GM18861 (cell line): ENCODE measurements around the gene RGS10.

ENCODE experiments used
- ATAC-seq: cut with Tn5 transposase; IDR thresholded peaks from one replicate; pipeline ENCODE4 v1.9.1; 2021; ENCODE audit not compliant: unreplicated experiment

Gene RGS10

DNA sequence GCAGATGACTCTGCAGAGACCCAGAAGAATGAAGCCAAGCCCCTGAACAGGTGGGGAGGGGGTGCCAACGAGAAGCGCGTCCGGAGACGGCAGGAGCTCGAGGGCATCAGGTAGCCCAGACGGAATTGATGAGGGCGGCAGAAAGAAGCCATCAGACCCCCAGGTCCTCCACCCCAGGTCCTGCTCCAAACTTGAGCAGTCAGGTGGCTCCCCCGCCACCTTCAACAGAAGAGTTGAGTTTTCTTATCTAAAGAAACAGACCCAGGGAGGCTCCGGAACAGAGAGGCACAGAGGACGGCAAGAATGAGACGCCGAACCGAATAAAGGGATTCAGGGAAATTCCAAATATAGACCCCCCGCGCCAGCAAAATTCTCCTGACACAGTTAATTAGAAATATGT, 22.2 kb downstream of the RGS10 start:
- ATAC-seq: no peak

DNA sequence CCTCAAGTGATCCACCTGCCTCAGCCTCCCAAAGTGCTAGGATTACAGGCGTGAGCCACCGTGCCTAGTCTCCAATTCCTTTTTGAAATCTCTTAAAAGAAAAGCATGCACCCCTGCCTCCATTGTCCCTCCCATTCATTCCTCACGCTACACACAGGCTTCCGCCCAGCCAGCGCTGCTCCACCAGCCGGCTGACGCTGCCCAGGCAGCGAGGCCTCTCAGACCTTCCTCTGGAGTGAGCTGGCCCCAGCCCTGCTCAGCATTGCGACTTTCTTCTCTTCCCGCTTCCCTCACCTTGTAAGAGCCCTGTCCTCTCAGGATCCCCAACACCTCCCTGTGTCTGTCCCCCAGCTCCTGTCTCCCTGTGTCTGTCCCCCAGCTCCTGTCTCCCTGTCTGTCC, 23.6 kb downstream of the RGS10 start:
- ATAC-seq: no peak

DNA sequence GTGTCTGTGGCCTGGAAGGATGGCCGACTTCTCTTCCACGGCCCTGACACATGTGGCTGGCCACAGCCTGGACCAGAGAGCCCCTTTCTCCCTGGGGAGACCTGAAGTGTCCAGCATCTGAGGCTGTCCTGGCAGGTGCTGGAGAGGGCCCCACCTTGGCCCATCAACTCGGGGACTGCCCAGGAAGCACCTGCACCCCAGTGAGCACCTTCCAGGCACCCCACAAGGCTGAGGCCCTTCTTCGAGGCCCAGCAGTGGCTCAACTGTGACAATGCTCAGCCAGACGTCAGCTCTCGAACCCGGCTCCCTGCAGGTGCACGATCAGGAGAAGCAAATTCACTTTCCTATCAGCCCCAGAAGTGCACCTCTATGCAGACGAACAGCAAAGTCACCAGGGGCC, 24.3 kb downstream of the RGS10 start:
- no peak for ATAC-seq

DNA sequence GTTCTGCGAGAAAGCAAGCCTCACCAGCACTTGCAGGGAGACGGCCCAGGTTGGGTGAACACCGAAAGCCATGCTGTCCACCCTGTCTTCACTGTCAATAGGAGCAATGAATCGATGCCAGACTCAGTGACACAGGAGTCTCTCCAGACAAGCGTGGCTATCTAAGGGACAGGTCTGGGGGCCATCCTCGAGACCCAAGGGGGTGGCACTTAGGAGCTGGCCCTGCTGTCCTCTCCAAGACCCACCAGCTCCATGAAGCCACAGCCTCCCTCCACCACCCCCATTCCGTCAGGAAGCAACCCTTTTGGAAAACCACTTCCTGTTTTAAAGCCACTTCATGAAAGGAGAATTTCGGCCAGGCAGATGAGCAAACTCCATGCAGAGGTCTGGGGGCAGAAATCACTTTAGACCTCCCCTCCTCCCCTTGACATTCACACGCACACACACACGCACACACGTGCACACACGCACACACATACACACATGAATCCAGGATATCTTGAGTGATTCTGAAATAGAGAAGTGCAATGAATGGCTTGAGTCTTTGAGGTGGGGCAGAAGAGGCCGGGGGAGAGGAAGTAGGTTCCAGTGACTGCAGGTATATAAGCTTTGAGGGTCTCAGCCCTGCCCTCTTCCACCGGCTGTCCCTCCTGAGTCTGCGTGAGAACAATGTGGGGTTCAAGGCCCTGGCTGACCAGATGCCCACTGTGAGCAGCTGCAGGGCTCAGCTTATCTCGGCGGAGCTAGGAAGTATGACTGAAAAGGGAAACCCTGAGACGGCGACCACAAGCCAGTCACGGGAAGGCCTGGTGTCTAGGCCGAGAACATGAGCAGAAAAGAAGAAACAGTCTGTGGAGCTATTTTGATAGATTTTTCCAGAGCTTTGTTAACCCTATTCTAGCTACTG, 25.0 kb downstream of the RGS10 start:
- peak; percentile 60 for ATAC-seq

DNA sequence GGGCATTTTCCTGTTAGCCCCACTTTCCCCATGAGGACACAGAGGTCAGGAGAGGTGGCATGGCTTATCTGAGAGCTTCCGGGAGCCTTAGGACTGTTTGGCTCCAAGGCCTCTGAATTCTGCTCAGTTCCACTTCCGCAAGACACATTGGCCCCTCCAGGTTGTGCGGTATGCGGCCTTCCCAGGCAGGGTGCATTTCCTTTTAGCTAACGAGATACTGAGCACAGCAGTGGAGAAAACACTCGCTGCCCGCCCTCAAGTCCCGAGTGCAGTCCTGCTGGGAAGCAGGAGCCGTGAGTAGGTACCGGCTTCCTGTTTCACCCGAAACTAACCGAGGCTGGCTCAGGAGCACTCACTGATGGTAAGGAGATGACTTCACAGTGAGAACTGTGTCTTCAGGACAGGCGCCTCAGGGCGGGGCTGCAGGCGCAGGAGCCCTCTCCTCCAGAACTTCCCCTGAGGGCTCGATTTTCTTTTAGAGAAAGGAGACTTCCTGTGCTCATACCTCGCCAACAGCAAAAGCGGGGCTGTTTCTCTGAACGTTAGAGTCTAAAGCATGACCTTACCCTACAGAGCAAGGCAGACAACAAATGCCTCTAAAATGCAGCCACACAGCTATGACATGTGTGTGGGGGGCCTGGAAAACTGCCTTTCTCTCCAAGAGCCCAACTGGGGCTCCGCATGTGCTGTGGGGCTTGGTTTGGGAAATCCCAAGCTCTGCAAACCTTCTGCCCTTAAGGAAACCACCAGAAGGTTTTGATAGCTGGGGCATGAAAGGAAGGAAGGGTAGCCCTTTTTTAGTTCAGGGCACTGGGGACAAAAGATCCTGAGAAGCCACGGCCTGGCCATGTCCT, 25.9 kb downstream of the RGS10 start:
- peak; percentile 77 for ATAC-seq

DNA sequence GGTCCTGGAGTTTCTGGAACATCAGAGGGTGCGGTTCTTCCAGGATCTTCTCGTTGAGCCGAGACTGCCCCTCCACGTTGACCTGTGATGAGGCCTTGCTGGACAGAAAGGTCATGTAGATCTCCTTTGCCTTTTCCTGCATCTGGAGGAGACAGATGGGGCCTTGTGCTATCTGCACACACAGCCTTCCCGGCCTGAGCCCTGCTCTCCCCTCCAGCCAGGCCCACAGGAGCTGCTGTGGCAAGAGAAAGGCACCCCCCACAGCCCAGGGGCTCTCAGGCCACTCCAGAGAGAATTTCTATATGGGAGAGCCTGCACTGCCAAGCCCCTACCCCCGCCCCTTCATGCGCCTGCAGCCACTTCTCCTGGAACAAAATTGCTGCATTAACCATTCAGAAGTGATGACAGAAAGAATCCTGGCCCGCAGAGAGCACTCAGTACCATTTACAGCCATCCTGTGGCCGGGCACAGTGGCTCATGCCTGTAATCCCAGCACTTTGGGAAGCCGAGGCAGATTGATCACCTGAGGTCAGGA, 26.9 kb downstream of the RGS10 start:
- no peak for ATAC-seq

DNA sequence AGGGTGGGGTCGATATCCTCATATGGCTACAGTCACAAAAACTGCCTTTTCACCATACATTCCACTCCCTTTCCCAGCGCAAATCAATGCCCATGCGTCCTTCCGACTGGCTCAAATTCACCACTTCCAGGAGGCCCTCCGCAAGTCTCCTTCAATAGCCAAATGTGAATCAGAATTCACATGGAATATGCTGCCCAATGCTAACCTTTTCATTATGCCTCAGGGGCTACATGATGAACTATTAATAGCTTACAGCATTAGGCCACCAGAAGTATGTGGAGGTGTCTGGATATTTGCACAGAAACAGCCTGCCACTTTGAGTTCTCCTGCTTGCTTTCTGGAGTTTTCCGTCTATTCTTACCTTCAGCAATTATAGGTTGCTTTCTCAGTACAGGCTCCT, 27.7 kb downstream of the RGS10 start:
- no peak for ATAC-seq

DNA sequence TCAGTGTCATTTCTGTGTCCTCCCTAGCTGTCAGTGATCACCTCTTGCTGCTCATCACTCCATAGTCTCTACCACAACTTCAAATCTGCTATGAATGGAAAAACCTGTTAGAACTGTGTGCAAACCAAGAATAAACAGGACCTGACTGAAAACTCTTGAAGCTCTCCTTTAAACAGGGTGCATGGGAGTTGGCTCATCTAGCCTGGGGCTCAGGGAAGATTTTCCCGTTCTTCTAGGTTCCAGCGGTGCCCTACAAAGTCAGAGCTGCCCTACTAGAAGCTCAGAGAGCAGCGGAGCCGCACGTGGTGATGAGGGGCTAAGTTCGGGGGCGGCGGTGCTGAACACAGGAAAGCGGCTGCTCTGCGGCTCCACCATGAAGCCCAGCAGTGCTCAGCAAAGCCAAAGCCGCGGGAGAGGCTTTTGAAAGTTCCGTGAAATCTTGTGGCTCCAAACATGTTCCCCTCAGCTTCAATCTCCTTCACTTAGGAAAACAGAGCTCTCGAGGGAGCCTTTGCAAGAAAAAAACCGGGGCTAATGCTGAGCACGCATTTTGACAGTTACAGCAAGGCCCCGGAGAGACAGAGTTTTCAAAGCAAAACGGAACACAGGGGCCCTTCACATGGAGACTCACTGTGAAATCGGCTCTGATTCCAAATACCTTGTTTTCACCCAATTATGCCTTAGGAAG, 30.5 kb downstream of the RGS10 start:
- no peak for ATAC-seq

DNA sequence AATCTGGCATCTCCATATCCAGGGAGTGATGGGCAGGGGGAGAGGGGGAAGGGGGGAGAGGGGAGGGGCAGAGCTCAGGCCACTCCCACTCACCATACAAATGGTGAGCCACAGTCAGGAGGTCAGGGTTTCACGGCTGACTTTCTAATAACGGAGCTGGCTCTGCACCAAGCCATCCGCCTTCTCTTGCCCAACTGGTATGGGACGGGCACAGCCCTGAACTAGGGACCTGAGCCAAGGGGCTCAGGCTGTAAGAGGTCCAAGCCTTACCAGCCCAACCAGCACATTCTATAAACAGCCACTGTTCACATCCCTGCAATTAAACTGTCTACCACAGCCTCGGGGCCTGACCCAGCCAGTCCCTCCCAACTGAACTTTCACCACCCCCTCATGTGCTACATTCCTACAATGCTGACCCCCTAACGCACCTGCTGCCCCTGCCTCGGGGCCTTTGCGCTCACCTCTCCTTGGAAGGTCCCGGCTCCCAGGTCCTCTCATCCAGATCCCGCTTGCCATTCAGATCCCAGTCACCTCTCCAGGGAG, 32.5 kb downstream of the RGS10 start:
- ATAC-seq: no peak

DNA sequence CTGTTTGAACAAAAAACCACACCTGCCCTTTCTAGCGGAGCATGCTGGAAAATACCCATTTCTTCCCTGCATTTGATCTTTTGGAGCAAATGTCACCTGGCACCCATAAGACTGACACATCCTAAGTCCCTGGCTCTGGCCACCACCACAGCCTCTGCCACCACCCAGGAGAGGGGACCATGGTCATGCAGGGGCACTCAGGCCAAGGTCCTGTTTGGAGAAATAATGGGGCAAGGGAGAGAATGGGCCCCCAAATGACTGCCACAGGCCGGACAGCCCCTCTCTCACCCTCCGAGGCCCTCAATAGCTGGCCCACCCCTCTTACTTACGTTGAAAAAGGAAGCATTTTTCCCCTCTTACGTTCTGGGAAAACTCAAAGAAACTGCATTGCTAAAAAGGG, 35.4 kb downstream of the RGS10 start:
- ATAC-seq: no peak

DNA sequence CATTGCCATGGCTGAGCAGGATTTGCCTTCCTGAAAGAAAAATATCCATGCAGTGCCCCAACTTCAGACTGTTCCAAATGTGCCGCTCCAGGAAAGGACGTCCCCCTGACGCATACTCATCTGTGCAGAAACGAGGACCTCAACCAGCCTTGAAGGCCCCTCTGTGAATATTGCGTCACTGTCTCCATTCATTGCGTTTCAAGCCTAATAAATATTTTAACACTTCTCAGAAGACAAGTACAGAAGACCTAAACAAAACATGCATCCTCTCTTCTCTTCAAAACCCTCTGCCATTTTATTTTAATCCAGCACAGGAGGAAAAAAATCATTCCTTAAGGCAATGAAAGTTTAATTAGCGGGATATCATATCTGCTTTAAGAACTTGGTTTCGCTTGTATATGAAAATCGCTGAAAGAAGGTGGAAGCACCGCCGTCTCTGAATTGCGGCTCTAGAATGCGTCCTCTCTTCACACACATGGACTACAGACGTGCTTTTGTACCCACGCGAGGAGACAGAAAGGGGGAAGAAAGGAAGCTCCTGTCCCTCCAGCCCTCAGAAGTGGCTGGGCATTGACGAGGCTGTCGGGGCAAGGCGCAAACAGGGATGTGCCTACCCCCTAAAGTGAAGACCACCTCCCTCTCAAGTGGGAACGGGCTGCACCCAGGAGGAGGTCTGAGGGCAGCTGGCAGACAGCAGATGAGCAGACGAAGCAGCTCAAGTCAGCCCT, 36.8 kb downstream of the RGS10 start:
- no peak for ATAC-seq

DNA sequence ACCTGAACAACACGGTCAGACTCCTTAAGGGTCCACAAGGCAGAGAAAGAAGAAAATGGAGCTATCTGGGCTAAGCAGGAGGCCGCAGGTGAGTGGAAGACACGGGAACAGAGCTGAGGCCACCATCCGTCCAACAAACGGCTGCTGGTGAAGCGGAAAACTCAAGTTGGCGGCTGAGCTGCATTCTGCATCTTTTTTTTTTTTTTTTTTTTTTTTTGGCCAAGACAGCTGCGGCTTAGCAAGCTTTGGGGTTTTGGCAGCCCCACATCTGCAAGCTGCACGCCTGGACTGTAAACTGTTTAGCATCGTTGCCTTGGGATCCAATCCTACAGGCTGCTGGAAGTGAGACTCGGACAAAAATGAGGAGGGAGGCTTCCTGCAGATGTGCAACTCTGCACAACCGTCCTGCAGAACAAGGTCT, 37.4 kb downstream of the RGS10 start:
- ATAC-seq: no peak

DNA sequence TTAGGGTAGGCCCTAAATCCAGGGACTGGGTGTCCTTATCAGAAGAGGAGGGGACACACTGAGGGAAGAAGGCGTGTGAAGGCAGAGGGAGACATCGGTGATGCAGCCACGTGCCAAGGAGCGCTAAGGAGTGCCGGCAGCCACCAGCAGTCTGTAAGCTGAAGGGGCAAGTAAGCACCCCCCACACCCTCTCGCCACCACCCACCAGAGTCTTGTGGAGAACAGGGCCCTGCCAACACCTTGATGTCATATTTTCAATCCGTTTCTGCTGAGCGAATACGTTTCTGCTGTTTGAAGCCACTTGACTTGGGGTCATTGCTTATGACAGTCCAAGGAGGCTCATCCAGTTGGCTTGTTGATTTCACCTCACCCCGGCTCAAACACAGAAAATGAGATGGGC, 37.9 kb downstream of the RGS10 start:
- no peak for ATAC-seq

DNA sequence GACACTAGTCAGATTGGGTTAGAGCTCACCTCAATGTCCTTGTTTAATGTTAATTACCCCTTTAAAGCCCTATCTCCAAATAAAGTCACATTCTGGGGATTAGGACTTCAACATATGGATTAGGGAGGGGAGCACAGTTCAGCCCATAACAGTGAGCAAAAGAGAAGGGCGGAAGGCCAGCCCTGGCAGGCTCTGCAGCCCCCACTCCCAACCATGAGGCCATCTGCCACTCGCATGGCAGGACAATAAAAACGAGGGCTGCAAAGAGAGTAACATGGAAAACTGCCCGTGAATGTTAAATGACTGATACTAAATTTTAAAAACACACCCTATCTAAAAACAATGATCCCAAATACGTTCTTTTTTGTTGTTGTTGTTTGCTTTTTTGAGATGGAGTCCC, 38.7 kb downstream of the RGS10 start:
- no peak for ATAC-seq

DNA sequence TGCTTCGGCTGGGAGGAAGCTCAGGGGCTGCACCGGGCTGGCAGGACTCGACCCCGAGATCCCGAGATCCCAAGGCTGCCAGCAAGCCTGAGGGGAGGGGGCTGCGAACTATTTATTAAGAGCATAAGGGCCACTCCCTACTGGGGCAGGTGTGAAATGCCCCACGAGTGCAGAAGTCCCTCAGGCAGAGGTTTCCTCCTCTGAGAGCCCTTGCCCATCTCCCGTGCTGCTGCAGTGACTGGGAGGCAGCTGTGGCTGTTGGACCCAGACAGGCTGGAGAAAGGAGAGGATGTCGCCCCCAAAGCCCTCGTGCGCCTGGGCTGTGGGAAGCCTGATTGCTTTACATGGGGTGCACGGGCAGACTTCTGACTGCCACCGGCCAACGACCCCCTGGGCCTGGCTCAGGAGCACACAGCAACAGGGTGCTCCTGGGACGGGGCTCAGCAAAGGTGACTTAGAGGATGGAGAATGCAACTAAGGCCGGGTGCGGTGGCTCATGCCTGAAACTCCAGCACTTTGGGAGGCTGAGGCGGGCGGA, 39.8 kb downstream of the RGS10 start:
- ATAC-seq: no peak

DNA sequence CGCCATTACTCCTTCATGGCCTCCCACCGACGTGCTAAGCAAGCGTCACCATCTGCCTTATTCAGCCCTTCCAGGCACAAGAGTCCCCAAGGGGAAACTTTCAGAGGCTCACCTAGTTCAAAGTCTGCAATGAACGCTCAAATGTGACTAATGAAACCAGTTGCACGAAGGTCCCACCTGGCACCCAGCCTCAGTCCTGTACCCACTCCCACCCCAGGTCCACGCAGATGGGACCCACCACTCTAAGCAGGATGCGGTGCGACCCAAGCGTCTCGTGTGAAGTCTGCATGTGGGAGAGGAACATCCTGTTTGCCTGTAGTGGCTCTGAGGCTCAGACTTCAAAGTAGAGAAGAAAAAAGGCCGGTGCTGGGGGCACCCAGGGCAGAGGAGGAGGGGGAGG, 40.3 kb downstream of the RGS10 start:
- ATAC-seq: no peak

DNA sequence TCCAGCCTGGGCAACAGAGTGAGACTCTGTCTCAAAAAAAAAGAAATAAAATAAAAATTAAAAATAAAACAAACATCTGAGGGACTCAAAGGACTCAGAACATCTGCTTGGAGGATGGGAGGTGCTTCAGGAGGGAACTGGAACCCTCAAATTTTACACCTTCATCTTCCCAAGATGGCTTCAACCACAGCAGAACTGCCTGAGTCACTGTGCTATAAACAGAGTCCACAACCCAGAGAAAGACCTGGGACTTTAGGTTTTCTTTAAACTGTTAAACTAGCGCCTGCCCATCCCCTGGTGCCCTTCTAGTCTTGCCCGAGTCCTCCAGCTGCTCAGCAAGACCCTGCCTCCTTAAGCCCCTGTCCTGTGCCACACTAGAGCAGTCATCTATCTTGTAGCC, 40.8 kb downstream of the RGS10 start:
- ATAC-seq: no peak

DNA sequence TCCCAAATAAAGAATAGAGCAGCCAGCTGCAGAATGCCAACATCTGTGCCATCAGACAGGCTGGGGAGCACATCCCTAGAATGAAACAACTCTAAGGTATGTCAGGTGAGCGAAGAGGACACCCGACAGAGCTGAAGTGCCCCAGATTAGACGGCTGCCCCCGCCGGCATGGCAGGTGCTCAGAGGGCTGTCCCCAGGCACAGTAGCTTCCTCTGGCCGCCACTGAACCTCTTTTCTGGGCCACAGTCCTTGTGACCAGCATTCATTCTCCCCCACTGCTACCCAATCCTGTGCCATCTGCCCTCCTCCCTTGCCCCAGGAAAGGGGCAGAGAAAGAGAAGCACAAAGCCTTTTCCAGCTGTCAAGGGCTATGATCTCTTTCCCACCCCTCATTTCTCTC, 41.7 kb downstream of the RGS10 start:
- ATAC-seq: no peak

DNA sequence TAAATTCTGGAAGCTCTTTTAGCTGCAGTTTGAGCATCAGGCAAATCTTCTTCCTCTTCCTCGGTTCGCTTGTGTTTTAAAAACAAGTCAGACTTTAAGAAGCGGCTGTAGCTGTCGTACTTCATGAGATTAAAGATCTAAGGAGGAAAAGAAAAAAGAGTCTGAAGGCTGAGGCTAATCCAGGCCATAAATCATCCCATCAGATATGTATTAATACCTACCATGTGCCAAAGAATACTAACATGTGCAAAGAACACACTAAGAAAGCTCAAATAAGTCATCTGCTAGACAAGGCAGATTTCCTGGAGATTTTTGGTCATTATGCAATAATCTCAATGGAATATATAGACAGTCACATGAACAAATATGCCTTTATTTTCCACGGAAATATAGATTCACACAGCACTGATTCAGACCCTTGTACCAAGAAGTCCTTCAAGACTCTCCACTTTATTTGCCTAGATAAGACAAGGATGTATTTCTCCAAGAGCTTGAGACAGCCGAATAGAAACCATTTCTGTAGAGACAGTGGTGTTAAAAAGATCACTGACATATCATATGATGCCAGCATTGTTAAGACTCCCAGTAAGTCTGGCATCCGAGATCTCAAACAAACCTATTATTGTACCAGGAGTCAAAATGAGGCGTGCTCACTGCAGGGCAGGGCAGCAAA, 42.3 kb downstream of the RGS10 start:
- ATAC-seq: no peak

DNA sequence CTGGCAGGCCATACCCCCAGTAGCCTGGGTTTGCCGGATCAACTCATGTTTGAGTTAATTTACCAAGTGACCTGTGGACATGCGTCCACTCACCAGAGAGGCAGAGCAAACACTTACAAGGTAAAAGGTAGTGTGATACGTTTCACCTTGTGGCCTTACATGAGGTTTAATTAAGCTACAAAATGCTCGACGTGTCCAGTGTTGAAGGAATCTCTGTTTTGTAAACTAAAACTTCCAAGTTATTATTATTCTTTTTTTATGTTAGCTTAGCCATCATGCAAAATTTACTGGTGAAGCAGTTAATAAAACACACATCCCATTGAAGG, 42.9 kb downstream of the RGS10 start:
- ATAC-seq: no peak
